HG02763 (cell line): ENCODE data around the gene MGAT3.

Source experiments
- ATAC-seq: cut with Tn5 transposase; IDR thresholded peaks from one replicate; pipeline ENCODE4 v1.9.1; 2021; ENCODE audit warnings: mild to moderate bottlenecking, moderate library complexity; ENCODE audit not compliant: unreplicated experiment

The MGAT3 gene

GRCh38 chr22:39449708-39450107 is 7.1 kb upstream of the MGAT3 start:
- no peak for ATAC-seq

- no peak for ATAC-seq
Measured at GRCh38 chr22:39450258-39450955, 6.4 kb upstream of the MGAT3 start.

DNA sequence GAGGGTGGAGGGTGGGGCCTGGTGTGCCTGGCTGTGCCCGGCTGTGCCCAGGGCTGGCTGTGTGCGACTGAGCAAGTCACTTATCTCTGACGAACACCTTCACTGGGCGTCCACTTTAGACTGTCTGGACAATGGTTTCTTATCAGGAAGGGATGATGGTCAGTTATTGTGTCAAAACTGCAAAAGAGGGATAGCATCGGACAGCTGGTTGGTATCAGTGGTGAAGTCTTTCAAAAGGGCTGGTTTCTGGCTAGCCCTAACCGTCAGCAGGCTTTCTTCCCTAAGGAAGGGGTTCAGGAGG is 4.1 kb upstream of the MGAT3 start:
- ATAC-seq: no peak

DNA sequence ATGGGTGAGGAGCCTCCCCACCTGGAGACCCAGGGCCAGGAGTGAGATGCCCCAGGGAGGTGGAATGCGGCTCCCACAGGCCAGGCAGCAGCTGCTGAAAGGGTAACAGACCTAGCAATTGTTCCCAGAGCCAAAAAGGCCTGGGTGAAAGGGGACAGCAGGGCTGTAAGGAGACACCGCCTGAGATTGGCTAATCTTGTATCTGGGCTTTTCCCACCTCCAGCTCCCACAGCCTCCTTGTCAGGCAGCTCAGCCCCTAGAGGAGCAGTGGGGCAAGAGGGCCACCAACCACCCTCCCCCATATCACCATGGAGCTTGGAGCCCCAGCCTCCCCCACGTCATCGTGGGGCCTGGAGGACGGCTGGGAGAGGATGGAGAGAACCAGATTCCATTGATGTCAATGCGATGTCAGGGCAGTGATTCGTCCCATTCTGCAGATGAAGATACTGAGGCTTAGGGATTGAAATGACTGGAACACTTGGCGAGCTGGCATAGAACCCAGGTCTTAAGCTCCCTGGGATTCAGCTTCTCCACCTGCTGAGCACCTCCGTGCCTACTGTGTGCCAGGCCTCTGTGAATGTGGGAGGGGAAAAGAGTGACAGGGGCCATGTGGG is 2.9 kb upstream of the MGAT3 start:
- no peak for ATAC-seq

DNA sequence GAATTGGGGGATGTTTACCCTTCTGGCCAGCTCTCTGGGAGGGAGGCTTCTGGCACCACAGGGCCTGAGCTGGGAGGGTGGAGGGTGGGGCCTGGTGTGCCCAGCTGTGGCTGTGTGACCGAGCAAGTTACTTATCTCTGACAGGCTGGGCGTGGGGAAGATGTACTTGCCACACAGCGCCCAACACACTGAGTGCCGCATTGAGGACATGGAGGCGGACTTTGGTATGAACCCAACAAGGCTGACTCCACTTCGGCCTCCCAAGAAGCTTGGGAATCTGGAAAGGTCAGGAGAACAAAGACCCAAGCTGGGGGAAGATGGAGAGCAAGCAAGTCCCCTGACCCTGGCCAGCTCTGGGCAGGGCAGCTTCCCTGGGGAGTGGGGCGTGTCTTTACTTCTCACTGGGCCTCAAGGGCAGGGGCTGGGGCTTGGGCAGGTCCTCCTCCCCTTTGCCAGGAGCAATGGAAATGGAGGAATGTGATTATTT is 2.4 kb upstream of the MGAT3 start:
- ATAC-seq: no peak

DNA sequence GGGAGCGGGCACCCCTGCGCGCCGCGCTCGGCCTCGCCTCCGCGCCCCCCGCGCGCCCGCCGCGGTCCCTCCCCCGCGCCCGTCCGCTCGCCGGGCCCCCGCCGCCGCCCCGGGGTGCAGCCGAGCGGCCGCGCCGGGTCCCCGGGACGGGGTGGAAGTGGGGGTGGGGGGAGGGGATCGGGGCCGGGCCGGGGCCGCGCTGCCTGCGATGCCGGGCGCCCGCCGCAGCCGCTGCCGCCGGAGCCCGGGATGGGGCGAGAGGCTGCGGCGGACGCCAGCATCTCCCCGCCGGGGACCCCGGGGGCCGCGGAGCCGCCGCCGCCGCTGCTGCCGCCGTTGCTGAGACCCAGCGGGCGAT is 365 bp downstream of the MGAT3 start:
- ATAC-seq: no peak

- ATAC-seq: no peak
Measured at GRCh38 chr22:39457556-39458443, 988 bp downstream of the MGAT3 start.

- no peak for ATAC-seq
Measured at GRCh38 chr22:39458444-39459083, 1.8 kb downstream of the MGAT3 start.

DNA sequence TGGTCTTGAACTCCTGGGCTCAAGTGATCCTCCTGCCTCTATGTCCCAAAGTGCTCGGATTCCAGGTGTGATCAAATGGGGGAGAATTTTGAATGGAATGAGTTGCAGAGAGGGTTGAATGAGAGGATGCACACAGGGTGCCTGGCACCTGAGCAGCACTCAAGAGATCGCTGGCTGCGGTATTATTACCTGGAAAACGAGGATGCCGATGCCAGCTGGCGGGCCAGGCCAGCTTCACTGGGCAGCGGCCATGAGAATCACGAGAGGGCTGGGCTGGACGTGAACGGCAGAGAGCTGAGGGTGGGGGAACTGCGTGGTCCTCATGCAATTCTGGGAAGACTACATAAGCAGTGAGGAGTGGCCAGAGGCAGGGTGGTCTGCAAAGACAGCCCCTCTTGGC is 2.9 kb downstream of the MGAT3 start:
- ATAC-seq: no peak

GRCh38 chr22:39462443-39463221 is 5.8 kb downstream of the MGAT3 start:
- no peak for ATAC-seq

DNA sequence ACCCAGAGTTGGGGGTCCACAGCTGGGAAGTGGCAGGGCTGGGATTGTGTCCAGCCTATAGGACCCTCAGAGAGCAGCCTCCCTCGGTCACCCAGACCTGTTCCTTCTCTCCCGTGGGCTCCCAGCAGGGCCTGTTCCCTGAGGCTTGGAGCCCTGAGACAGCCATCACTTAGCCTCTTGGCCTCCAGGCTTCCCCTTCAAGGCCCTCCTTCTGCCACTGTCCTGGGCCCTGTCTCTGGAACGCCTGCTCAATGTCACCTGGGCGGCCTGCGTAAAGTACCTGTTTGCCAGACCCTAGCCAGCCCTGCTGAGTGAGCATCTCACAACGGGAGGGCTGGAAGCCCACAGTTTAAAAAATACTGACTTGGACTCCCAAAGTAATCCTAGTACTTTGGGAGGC is 6.5 kb downstream of the MGAT3 start:
- no peak for ATAC-seq

GRCh38 chr22:39463931-39464390 is 7.1 kb downstream of the MGAT3 start:
- ATAC-seq: no peak

- no peak for ATAC-seq
Measured at GRCh38 chr22:39466228-39467006, 9.6 kb downstream of the MGAT3 start.

GRCh38 chr22:39467390-39467895 is 10.6 kb downstream of the MGAT3 start:
- ATAC-seq: no peak

GRCh38 chr22:39468487-39469325 is 11.9 kb downstream of the MGAT3 start:
- ATAC-seq: no peak

- ATAC-seq: no peak
Measured at GRCh38 chr22:39469326-39469680, 12.5 kb downstream of the MGAT3 start.

GRCh38 chr22:39469681-39470450 is 13.1 kb downstream of the MGAT3 start:
- no peak for ATAC-seq
